Liver (tissue), 3 donors: ENCODE data around the gene SLC39A13.

ENCODE experiments used
- JUND ChIP-seq, 2 donors: IDR thresholded peaks; 2 replicates each; pipeline ENCODE4 v1.6.1; 2016; ENCODE audit warnings: antibody characterized with exemption in 2 of 2
- TAF1 ChIP-seq: conservative IDR thresholded peaks from 2 replicates; pipeline ENCODE4 v1.6.1; 2016; ENCODE audit warnings: antibody characterized with exemption, mild to moderate bottlenecking
- TF ChIP-seq, protein P1 (sequence below): fragments of 150-350 bp; IDR thresholded peaks from 2 replicates; pipeline ENCODE4 v1.5.1; 2017; ENCODE audit warnings: improper control_type of control experiment, low read depth, low read length; ENCODE audit not compliant: missing input control
- donor health status: healthy.
- donor health status: healthy.

DNA sequence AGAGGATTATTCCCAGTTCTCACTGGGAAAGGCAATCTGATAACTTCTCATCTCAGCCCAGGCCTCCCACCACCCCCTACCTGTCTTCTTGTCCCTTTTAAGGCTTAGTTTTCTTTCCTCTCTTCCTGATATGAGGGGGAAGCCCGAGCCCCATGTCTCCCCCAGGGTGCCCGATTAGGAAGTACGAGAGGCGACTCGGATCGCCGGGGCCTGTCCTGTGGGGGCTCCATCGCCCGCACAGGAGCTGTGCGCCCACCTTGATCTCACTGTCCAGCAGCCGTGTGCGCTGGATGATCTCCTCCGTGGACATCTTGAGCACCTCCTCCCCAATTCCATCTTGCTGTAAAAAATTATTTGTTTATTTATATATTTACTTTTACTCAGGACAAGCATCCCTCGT, 17.2 kb downstream of the SLC39A13 start:
- TF ChIP-seq, protein P1, sequence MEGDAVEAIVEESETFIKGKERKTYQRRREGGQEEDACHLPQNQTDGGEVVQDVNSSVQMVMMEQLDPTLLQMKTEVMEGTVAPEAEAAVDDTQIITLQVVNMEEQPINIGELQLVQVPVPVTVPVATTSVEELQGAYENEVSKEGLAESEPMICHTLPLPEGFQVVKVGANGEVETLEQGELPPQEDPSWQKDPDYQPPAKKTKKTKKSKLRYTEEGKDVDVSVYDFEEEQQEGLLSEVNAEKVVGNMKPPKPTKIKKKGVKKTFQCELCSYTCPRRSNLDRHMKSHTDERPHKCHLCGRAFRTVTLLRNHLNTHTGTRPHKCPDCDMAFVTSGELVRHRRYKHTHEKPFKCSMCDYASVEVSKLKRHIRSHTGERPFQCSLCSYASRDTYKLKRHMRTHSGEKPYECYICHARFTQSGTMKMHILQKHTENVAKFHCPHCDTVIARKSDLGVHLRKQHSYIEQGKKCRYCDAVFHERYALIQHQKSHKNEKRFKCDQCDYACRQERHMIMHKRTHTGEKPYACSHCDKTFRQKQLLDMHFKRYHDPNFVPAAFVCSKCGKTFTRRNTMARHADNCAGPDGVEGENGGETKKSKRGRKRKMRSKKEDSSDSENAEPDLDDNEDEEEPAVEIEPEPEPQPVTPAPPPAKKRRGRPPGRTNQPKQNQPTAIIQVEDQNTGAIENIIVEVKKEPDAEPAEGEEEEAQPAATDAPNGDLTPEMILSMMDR: no peak
- TF ChIP-seq TAF1 (no peak), JUND (IDR thresholded peaks at IDR 0.05) (no peak)
